GM18520 (cell line): ENCODE measurements around the gene UBD.

ENCODE experiments used
- ATAC-seq: cut with Tn5 transposase; IDR thresholded peaks from one replicate; pipeline ENCODE4 v1.9.1; 2021; ENCODE audit not compliant: unreplicated experiment

The UBD gene

DNA sequence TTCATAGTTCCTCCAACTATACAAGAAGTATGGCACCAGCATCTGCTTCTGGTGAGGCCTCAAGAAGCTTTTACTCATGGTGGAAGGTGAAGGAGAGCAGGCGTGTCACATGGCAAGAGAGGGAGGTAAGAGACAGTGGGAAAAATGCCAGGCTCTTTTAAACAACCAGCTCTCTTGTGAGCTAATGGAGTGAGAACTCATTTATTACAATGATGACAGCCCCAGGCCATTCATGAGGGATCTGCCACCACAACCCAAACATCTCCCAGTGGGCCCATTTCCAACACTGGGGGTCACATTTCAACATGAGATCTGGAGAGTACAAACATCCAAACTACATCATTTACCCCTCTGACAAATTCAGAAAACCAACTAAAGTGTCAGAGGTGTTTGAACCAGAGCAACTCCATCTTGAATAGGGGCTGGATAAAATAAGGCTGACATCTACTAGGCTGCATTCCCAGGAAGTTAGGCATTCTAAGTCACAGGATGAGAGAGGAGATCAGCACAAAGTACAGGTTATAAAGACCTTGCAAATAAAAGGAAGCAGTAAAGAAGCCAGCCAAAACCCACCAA, 2.2 kb upstream of the UBD start:
- no peak for ATAC-seq

DNA sequence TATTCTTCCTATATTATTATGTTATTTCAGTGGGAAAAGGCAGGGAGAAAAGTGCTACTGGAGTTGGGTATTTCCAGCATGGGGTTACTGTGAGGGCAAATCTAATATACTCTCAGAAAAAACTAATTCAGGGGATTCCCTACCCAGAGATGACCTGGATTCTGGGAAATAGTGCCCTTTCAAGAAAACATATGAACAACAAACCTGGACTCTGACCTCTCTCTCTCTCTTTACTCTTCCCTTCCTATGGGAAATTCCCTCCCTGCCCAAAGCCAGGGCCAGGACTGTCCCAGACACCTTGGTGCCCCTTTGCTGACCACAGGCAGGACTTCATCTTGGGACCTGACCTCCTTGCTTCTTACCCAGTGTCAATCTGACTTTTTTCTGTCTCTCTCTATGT, 1.6 kb upstream of the UBD start:
- ATAC-seq = no peak

DNA sequence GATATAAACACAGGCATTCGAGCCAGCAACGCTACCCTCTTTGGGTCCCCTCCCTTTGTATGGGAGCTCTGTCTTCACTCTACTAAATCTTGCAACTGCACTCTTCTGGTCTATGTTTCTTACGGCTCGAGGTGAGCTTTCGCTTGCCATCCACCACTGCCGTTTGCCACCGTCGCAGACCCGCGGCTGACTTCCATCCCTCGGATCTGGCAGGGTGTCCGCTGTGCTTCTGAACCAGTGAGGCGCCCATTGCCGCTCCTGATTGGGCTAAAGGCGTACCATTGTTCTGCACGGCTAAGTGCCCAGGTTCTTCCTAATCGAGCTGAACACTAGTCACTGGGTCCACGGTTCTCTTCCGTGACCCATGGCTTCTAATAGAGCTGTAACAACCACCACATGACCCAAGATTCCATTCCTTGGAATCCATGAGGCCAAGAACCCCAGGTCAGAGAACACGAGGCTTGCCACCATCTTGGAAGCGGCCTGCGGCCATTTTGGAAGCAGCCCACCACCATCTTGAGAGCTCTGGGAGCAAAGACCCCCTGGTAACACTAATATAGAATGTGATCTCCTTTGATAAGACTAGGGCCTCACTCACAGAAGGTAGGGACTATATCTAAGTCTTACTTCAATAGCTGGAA, 973 bp downstream of the UBD start:
- ATAC-seq = no peak

- no peak for ATAC-seq
Measured at GRCh38 chr6:29557320-29557719, 2.2 kb downstream of the UBD start.

- no peak for ATAC-seq
Measured at GRCh38 chr6:29554764-29555163, 4.8 kb downstream of the UBD start.

GRCh38 chr6:29553268-29554057, 6.1 kb downstream of the UBD start:
- ATAC-seq = no peak

GRCh38 chr6:29552512-29553051, 7.0 kb downstream of the UBD start:
- peak; percentile 77 for ATAC-seq

GRCh38 chr6:29547573-29547972, 12.0 kb downstream of the UBD start:
- no peak for ATAC-seq

DNA sequence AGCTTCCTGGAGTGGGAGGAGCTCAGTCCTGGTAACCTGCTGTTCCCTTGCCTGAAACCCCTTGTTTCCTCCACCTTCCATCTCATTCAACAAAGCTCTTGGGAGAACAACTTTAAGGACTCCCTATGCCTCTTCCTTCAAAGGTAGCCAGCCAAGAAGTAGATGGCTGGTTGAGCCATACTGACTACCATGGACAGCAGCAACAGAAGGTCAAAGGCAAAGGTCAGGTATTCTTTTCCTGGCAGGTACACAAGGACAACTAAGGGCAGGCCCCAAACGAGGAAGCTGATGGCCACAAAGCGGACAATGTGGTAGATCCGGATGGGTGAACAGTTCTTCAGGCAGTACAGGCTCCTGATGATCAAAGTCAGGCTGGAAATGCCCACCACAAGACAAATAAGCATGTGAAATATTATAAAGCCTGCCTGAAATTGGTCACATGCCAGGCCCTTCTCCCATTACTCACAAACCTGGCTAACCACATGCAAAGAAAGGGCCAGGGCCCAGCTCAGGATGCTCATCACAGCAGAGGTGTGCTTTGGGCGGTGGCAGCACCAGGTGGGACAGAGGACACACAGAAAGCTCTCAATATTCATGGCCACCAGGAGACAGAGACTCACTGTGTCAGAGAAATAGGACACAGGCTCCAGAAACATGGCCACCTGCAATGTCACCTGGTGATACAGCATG, 21.7 kb downstream of the UBD start:
- no peak for ATAC-seq

GRCh38 chr6:29532320-29532951, 27.1 kb downstream of the UBD start:
- ATAC-seq = no peak

DNA sequence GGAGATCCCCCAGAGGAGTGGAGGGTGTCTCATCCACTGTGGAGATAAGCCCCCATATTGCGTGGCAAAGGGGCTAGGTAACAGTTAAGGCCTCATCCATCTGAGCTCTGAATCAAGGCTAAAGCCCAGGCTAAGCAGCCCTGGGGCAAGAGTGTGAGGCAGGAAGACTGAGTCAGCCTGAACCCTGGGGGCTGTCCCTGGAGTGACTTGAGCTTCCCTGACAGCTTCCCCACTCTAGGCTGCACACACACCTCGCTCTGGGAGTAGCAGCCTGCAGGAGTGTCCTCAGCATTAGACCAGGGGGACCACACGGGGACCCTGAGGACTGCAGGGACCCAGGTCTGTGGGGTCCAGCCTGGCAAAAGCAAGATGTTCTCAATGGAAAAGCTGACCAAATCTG, 27.9 kb downstream of the UBD start:
- no peak for ATAC-seq

DNA sequence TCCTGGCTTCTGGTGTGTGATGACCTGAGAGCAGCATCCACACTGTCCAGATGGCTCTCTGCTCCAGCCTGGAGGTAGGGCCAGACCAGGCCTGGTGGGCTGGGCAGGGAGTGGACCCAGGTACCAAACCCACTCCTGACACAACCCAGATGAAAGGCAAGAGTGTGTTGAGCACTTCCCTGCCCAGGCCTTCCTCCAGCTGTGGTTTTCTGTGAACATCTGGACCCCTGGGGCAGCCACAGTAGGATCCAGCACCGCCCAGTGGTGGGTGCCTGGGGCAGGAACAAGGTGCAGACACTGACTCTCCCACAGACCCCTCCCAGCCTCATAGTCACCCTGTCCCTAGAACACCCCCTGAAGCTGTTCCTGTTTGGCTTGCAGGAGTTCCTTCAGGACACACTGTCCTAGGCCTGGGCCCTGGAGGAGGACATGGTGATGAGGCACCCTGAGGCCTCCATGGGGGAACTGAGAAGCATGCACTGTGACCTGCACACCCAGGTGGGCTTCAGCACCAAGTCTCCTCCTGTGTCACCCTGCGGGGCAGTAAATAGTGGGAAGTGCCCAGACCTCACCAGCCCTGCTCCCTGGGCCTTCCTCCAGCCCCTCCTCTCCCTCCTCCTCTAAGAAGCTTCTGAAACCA, 28.7 kb downstream of the UBD start:
- ATAC-seq = no peak

GRCh38 chr6:29529956-29530355, 29.6 kb downstream of the UBD start:
- ATAC-seq = no peak

- no peak for ATAC-seq
Measured at GRCh38 chr6:29528988-29529560, 30.5 kb downstream of the UBD start.

GRCh38 chr6:29528300-29528931, 31.1 kb downstream of the UBD start:
- ATAC-seq = no peak

- ATAC-seq = no peak
Measured at GRCh38 chr6:29527564-29527963, 32.0 kb downstream of the UBD start.

DNA sequence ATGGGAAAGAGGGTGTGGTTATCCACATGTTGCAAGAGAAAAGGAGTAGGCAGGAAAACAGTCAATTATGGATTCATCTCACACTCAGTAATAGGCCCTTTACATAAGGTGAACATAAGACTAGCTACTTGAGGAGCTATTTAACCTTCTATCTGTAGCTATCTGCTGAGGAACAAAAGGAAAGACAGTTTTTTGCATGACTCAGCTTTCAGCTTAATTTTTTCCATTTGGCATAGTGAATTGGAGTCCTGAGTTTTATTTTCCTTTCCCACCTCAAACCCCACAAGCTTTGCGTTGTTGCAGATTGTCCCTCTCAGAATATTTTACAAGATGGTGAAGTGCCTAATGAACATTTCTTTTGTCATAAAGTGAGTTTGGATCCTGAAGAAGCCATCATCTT, 32.4 kb downstream of the UBD start:
- ATAC-seq = no peak

DNA sequence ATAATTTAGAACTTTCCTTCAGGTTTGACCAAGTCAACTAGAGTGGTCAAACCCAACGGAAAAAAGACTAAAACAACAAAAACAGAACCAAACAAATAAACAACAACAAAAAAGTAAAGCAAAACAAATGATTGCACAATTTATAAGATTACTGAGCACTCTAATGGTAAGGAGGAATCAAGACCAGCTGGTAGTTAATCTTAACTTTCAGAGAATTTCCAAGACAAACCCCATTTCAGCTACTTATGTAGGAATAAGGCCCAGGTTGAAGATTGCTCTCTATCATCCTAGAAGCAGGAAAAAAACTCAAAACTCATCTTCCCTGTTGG, 34.3 kb downstream of the UBD start:
- no peak for ATAC-seq

- ATAC-seq = no peak
Measured at GRCh38 chr6:29524444-29525310, 34.9 kb downstream of the UBD start.
